H1 (cell line): ENCODE measurements around the gene C1orf56. TPM values are rescaled to one million over a fixed set of nuclear protein-coding genes. Genes with fewer than 3 reads are reported as not detected.

ENCODE experiments used
- BACH1 ChIP-seq: IDR thresholded peaks from 2 replicates; pipeline ENCODE4 v1.6.1; 2012; ENCODE audit warnings: low read length, improper control_type of control experiment
- BRCA1 ChIP-seq: IDR thresholded peaks from 2 replicates; pipeline ENCODE4 v1.6.1; 2012; ENCODE audit warnings: low read depth, low read length, improper control_type of control experiment
- CBX8 ChIP-seq: fragments of 300-800, 300-1000 bp; sonication (generic); IDR thresholded peaks from 2 replicates; pipeline ENCODE4 v1.7.1; 2016; ENCODE audit warnings: low read depth, low read length, borderline replicate concordance
- CHD2 ChIP-seq: IDR thresholded peaks from 2 replicates; pipeline ENCODE4 v1.6.1; 2012; ENCODE audit warnings: low read length, improper control_type of control experiment
- EP300 ChIP-seq, 2 experiments: IDR thresholded peaks; 1 replicate in 1 of 2; 2 replicates in 1 of 2; pipeline ENCODE4 v1.6.1; 2011 to 2012; ENCODE audit warnings: low read depth in 2 of 2, low read length in 2 of 2, mild to moderate bottlenecking in 2 of 2, borderline replicate concordance in 1 of 2, inconsistent platforms in 1 of 2, moderate library complexity in 1 of 2
- FOSL1 ChIP-seq: IDR thresholded peaks from 2 replicates; pipeline ENCODE4 v1.6.1; 2011; ENCODE audit warnings: mild to moderate bottlenecking, low read depth, low read length, moderate library complexity; ENCODE audit not compliant: insufficient read depth
- GTF2F1 ChIP-seq: IDR thresholded peaks from 2 replicates; pipeline ENCODE4 v1.6.1; 2012; ENCODE audit warnings: low read depth, low read length, improper control_type of control experiment, borderline replicate concordance
- KDM5A ChIP-seq: fragments of 200-600 bp; IDR thresholded peaks from 2 replicates; pipeline ENCODE4 v1.7.1; 2012; ENCODE audit warnings: mild to moderate bottlenecking, low read length, inconsistent platforms, mixed read lengths
- NRF1 ChIP-seq: IDR thresholded peaks from 2 replicates; pipeline ENCODE4 v1.6.1; 2011; ENCODE audit warnings: mild to moderate bottlenecking, low read depth, low read length, improper control_type of control experiment
- POLR2A ChIP-seq, 2 experiments: IDR thresholded peaks; 1 replicate in 1 of 2; 2 replicates in 1 of 2; pipeline ENCODE4 v1.6.1; 2011; ENCODE audit warnings: low read depth in 2 of 2, low read length in 2 of 2, mild to moderate bottlenecking in 2 of 2; ENCODE audit errors: control extremely low read depth in 1 of 2
- RBBP5 ChIP-seq: IDR thresholded peaks from 2 replicates; pipeline ENCODE4 v1.7.1; 2012; ENCODE audit warnings: low read depth, mild to moderate bottlenecking, inconsistent platforms, low read length, moderate library complexity, borderline replicate concordance
- RXRA ChIP-seq: IDR thresholded peaks from 2 replicates; pipeline ENCODE4 v1.6.1; 2011; ENCODE audit warnings: low read depth, mild to moderate bottlenecking, low read length, moderate library complexity; ENCODE audit not compliant: insufficient read depth
- SAP30 ChIP-seq: fragments of 300-600 bp; sonication (generic); IDR thresholded peaks from 2 replicates; pipeline ENCODE4 v1.7.1; 2012; ENCODE audit warnings: low read length, moderate library complexity, mild to moderate bottlenecking, inconsistent platforms; ENCODE audit not compliant: insufficient read depth, insufficient replicate concordance
- SIRT6 ChIP-seq: IDR thresholded peaks from one replicate; pipeline ENCODE4 v1.7.1; 2012; ENCODE audit warnings: low read length, inconsistent platforms
- SP4 ChIP-seq: IDR thresholded peaks from 2 replicates; pipeline ENCODE4 v1.6.1; 2012; ENCODE audit warnings: low read length, inconsistent platforms
- TAF1 ChIP-seq: IDR thresholded peaks from 2 replicates; pipeline ENCODE4 v1.6.1; 2011; ENCODE audit warnings: mild to moderate bottlenecking, low read depth, low read length
- USF2 ChIP-seq: IDR thresholded peaks from 2 replicates; pipeline ENCODE4 v1.6.1; 2011; ENCODE audit warnings: low read length, improper control_type of control experiment
- polyA plus RNA-seq, 7 experiments: library from polyadenylated mRNA; depleted of rRNA in 3 of 7; stranded (reverse) in 5 of 7; unstranded in 2 of 7; fragments of >200 nt in 5 of 7; fragments of 200-250 nt in 2 of 7; gene quantifications; 1 replicate in 5 of 7; 2 replicates in 1 of 7; 4 replicates in 1 of 7; pipeline versions ENCODE4 v1.2.1 to v1.2.3, GENCODE V29; 2011 to 2013; ENCODE audit warnings: missing spikeins in 2 of 7, mixed read lengths in 2 of 7
- total RNA-seq: library from RNA; stranded (reverse); fragmentation: NEBNext Ultra II Directional; extraction: Animal tissue kit (Norgen Biotek cat#: 25700); gene quantifications from 2 replicates; pipeline ENCODE4 v1.2.1, GENCODE V29; 2021
- TF ChIP-seq, protein P1 (sequence below): IDR thresholded peaks from 2 replicates; pipeline ENCODE4 v1.6.1; 2012; ENCODE audit warnings: low read length, inconsistent platforms
- TF ChIP-seq, protein P2 (sequence below): IDR thresholded peaks from 2 replicates; pipeline ENCODE4 v1.6.1; 2012; ENCODE audit warnings: inconsistent platforms

The C1orf56 gene
- total and polyA plus RNA-seq, 2 of the 8 experiments (the other 6 are each of a cell fraction or from before 2014, with no cell fraction given) = 3.0 to 3.4 TPM

- TF ChIP-seq SAP30 (peak; percentile 44), USF2 (no peak), POLR2A (IDR thresholded peaks at IDR 0.05; ENCODE audit: control extremely low read depth in 1 of 2, low read depth in 2 of 2, low read length in 2 of 2) (peak; percentile 43 to 84), BRCA1 (no peak), RBBP5 (peak; percentile 44; the same call in 1 of the 2 replicates), SP4 (no peak), GTF2F1 (no peak), SIRT6 (no peak), TAF1 (peak; percentile 66), EP300 (IDR thresholded peaks at IDR 0.05; ENCODE audit: borderline replicate concordance in 1 of 2, low read depth in 2 of 2, low read length in 2 of 2) (no peak), NRF1 (no peak), FOSL1 (no peak), RXRA (no peak), CHD2 (no peak), CBX8 (no peak), KDM5A (no peak), BACH1 (no peak)
- TF ChIP-seq, protein P1, sequence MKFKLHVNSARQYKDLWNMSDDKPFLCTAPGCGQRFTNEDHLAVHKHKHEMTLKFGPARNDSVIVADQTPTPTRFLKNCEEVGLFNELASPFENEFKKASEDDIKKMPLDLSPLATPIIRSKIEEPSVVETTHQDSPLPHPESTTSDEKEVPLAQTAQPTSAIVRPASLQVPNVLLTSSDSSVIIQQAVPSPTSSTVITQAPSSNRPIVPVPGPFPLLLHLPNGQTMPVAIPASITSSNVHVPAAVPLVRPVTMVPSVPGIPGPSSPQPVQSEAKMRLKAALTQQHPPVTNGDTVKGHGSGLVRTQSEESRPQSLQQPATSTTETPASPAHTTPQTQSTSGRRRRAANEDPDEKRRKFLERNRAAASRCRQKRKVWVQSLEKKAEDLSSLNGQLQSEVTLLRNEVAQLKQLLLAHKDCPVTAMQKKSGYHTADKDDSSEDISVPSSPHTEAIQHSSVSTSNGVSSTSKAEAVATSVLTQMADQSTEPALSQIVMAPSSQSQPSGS = no peak
- TF ChIP-seq, protein P2, sequence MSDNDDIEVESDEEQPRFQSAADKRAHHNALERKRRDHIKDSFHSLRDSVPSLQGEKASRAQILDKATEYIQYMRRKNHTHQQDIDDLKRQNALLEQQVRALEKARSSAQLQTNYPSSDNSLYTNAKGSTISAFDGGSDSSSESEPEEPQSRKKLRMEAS = no peak
Measured at GRCh38 chr1:151006327-151007052, 41.1 kb upstream of the C1orf56 start, which contains the start of gene MINDY1 (continued).
